T-helper 9 cell (primary cell): Measurements from ENCODE around the gene SVOPL.
"Not testable (repeated sequence)": the region's sequence is repeated elsewhere in the genome, so short reads cannot be mapped to it uniquely, and the experiment has no call there.

Source experiments
- DNase-seq: peaks from one replicate; pipeline ENCODE4 v3.0.0-alpha.2; 2020

Gene SVOPL

GRCh38 chr7:138698281-138698680 lies 2.9 kb downstream of the SVOPL start:
- no peak for DNase-seq

- DNase-seq = no peak
Measured at GRCh38 chr7:138697535-138698182, 3.5 kb downstream of the SVOPL start.

- not testable (repeated sequence) for DNase-seq
Measured at GRCh38 chr7:138695776-138696175, 5.4 kb downstream of the SVOPL start.

- no peak for DNase-seq
Measured at GRCh38 chr7:138695106-138695505, 6.1 kb downstream of the SVOPL start.

- DNase-seq = no peak
Measured at GRCh38 chr7:138691178-138691577, 10.0 kb downstream of the SVOPL start.

GRCh38 chr7:138690495-138690894 lies 10.7 kb downstream of the SVOPL start:
- no peak for DNase-seq

GRCh38 chr7:138688037-138688436 lies 13.1 kb downstream of the SVOPL start:
- not testable (repeated sequence) for DNase-seq

- no peak for DNase-seq
Measured at GRCh38 chr7:138684340-138684739, 16.8 kb downstream of the SVOPL start.

GRCh38 chr7:138679793-138680192 lies 21.4 kb downstream of the SVOPL start:
- no peak for DNase-seq

GRCh38 chr7:138670594-138670993 lies 30.6 kb downstream of the SVOPL start:
- no peak for DNase-seq

GRCh38 chr7:138669364-138669763 lies 31.8 kb downstream of the SVOPL start:
- DNase-seq = no peak

- no peak for DNase-seq
Measured at GRCh38 chr7:138668946-138669345, 32.2 kb downstream of the SVOPL start.

GRCh38 chr7:138668229-138668596 lies 32.9 kb downstream of the SVOPL start:
- no peak for DNase-seq

- DNase-seq = no peak
Measured at GRCh38 chr7:138667535-138668228, 33.5 kb downstream of the SVOPL start.

- no peak for DNase-seq
Measured at GRCh38 chr7:138666385-138666784, 34.8 kb downstream of the SVOPL start.

- no peak for DNase-seq
Measured at GRCh38 chr7:138665669-138666140, 35.5 kb downstream of the SVOPL start.

GRCh38 chr7:138665249-138665648 lies 35.9 kb downstream of the SVOPL start:
- no peak for DNase-seq

- no peak for DNase-seq
Measured at GRCh38 chr7:138663725-138664710, 37.1 kb downstream of the SVOPL start.

- no peak for DNase-seq
Measured at GRCh38 chr7:138662991-138663320, 38.2 kb downstream of the SVOPL start.

GRCh38 chr7:138662076-138662990 lies 38.8 kb downstream of the SVOPL start:
- DNase-seq = no peak

GRCh38 chr7:138661069-138661635 lies 40.0 kb downstream of the SVOPL start:
- no peak for DNase-seq

GRCh38 chr7:138658889-138659288 lies 42.3 kb downstream of the SVOPL start:
- no peak for DNase-seq
